ENCODE data around the gene COL21A1.

- TF ChIP-seq CTCF (conservative IDR thresholded peaks at IDR 0.05; ENCODE audit: low read depth, low read length): no peak
- no peak for TF ChIP-seq EZH2 (IDR thresholded peaks at IDR 0.05; ENCODE audit: borderline replicate concordance, low read depth, low read length, poor library complexity, severe bottlenecking)
Observed at GRCh38 chr6:56147766-56148165, 99.6 kb downstream of the COL21A1 start.

All from A673 (cell line).